GM18867 (cell line): ENCODE measurements around the gene NUFIP1.
"Not testable (repeated sequence)": the region's sequence is repeated elsewhere in the genome, so short reads cannot be mapped to it uniquely, and the experiment has no call there.

ENCODE experiments used
- ATAC-seq: cut with Tn5 transposase; IDR thresholded peaks from one replicate; pipeline ENCODE4 v1.9.1; 2021; ENCODE audit warnings: mild to moderate bottlenecking, moderate library complexity; ENCODE audit not compliant: unreplicated experiment

NUFIP1 gene

GRCh38 chr13:44921931-44922758 is 67.1 kb downstream of the NUFIP1 start:
- ATAC-seq, result no peak

DNA sequence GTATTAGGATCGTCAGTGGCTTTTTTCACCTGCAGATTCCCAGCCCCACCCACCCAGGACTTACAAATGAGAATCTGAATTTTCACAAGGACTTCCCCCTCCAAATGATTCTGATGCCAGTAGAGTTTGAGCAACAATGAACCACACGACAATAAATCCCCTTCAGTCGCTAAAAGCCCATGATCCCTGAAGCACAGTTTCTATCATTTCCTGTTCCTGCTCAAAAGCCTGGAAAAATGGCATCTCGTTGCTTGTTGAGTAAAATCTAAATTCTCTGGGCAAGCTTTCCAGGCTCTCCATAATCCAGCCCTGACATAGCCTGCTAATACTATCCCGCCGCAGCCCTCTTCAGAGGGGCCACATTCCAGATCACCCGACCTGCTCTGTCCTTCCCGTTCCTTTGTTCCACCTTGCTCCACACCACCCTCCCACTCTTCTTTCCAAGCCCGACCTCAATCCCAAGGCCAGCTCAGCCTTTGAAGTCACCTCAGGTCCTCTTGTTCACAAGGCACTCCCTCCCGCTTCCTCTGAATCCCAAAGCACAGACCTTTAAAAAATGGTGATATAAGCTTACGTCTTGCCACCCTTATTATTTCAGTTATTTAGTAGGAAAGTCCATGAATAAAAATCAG is 67.9 kb downstream of the NUFIP1 start:
- ATAC-seq, result no peak

GRCh38 chr13:44920013-44920412 is 69.3 kb downstream of the NUFIP1 start:
- no peak for ATAC-seq

GRCh38 chr13:44919104-44919804 is 70.0 kb downstream of the NUFIP1 start:
- ATAC-seq, result no peak

- peak; percentile 84 for ATAC-seq
These were observed 70.8 kb downstream of the NUFIP1 start for GRCh38 chr13:44918326-44919103.

- ATAC-seq, result peak; percentile 81
These were observed 71.5 kb downstream of the NUFIP1 start for GRCh38 chr13:44917589-44918325.

DNA sequence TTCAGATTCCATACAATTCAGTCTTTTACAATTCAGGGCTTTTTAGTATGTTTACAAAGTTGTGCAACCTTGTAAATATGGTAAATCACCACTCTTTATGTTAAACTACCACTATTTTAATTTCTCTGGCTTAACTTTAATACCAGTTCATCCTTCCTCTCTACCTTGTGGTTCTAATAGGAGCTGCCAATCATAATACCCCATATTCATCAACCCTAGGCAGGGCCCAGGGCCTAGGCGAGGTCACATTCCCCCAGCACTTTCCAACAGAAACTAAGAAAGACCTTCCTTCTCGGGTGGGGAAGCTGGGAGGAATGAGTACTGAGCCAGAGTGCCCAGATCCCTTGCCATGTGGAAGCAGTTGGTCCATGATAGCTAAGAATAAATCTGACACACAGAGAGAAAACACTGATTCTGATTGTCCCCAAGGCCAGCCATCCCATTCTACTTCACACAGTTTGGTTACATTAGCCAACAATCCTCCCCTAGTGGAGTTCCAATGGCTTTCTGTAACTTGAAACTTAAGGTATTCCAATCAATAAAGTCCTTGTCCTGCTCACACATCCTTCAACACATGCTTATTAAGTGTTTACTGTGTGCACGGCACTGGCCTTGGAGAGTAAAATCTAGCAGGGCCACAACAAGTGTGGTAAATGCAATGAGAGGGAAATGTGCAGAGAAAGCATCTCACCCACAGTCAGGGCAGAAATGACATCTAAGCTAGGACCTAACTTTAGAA is 76.8 kb downstream of the NUFIP1 start:
- no peak for ATAC-seq

- no peak for ATAC-seq
These were observed 80.6 kb downstream of the NUFIP1 start for GRCh38 chr13:44908712-44909111.

DNA sequence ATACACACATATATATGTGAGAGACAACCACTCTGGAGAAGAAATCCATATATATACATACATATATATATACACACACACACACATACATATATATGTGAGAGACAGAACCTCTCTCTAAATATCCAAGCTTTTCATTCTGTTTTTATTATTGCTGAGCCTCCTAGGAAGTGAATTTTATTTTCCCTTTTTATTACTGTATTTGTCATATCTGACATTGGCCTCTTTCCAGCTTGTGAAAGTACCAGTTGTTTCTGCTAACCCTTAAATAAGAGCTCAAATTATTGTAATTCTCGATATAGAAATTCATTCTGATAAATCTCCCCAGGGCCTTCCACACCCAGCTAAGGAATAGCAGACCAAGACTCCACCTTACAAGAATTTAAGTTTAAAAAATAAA is 81.0 kb downstream of the NUFIP1 start:
- no peak for ATAC-seq

- ATAC-seq, result no peak
These were observed 82.6 kb downstream of the NUFIP1 start for GRCh38 chr13:44906713-44907112.

DNA sequence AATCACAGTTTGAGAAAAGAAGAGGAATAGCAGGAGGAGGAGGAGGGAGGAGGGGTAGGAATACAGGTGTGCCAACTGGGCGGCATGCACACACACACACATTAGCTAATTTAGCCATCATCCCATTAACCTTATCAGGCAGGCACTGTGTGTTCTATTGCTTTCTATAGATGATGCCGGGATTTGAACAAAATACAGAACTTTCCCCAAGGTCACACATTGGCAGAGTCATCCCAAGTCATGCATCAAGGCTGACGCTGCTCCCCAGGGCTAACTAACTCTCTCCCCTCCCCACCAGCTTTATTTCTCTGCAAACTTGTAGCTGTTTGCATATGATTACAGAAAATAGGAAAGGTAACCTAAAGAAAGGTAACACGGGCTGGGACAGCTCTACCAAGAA is 83.0 kb downstream of the NUFIP1 start:
- ATAC-seq, result no peak

GRCh38 chr13:44905556-44905955 is 83.7 kb downstream of the NUFIP1 start:
- no peak for ATAC-seq

DNA sequence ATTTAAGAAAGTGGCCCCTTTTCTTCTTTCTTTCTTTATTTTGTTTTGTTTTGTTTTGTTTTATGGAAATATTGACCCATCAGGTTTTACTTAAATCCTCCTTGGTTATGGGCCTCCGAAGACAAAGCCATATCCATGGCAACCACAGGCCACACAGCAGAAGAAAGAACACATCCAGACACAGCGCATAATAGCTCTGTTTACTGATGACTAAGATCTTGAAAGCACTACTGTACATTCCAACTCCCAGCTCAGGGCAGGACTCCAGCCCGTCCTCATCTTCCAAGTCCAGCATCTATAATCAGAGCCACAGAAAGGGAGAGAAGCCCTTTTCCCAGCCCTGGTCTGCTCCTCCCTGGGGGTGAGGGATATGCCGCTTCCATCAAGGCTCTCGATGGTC is 84.3 kb downstream of the NUFIP1 start:
- no peak for ATAC-seq

- ATAC-seq, result no peak
These were observed 85.7 kb downstream of the NUFIP1 start for GRCh38 chr13:44903574-44903985.

DNA sequence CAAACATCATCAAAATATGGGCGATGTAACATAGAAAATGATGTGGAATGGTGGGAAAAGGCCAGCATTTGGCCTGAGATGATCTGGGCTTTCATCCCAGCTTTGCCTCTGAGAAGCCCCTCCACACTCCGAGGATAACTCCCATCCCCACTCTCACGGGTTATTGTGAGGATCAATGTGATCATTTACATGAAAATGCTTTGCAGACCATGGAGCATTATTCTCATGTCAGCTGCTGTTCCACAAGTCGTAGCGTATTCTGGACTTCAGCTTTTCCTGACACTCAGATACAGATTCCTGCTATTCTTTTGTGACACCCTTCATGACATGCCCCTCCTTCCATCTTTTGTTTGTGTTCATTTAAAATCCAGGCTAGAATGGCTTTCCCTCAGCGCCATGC is 86.5 kb downstream of the NUFIP1 start:
- no peak for ATAC-seq

DNA sequence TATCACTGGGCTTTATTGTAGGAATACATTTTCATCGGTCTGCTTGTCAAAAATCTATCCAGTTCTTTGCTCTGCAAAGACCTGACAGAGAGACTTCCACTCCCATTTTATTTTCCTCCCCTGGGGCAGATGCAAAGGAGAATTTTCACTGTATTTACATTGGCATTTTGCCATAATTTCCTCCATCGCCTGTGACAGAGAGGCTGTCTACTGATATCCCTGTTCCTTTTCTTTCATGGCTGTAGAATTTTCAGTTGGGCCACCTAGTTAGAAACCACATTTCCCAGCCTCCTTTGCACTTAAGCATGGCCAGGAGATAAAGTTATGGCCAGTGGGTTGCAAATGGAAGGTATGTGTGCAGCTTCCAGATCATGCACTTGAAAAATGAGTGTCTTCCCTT is 89.3 kb downstream of the NUFIP1 start:
- no peak for ATAC-seq

DNA sequence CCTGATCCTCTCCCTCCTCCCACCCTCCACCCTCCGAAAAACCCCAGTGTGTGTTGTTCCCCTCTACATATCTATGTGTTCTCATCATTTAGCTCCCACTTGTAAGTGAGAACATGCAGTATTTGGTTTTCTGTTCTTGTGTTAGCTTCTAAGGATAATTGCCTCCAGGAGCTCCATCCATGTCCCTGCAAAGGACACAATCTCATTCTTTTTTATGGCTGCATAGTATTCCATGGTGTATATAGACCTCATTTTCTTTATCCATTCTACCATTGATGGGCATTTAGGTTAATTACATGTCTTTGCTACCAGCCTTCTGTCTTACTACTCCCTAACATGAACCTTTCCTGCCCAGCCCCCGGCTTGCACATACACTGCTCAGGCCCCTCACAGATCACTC is 91.0 kb downstream of the NUFIP1 start:
- ATAC-seq, result not testable (repeated sequence)

GRCh38 chr13:44895953-44896335 is 93.3 kb downstream of the NUFIP1 start:
- ATAC-seq, result no peak

DNA sequence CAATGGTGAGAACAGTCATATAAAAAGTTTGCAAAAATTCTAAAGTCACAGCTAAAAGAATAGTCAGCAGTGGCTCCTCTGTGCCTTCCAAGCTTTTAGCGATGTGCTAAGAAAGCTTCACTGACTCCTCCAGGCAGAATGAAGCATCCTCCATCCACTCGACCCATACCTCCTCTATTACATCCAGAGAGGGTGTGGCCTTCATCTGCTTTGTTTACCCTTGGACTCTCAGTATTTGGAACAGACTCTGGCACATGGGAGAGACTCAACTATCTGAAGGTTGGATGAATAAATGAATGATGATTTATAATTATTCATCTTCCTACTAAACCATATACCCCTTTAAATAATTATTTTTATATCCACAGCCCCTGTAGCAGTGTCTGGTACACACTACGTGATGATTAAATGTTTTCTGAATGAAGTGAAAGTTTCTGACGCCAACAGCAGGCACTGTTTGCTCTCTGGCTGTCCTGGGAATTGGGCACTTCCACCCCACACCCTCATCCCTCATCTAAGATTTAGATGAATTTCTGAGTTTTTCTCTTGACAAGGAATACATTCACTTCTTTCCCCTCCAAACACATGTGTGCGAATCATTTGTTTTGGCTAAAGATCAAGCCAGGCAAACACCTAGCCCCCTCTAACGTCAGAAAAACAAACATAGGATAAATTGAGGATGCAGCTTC is 93.9 kb downstream of the NUFIP1 start:
- ATAC-seq, result no peak
